H1 (cell line): Measurements from ENCODE around the gene TBX21. TPM values are rescaled to one million over a fixed set of nuclear protein-coding genes. Genes with fewer than 3 reads are reported as not detected.
A peak's percentile ranks its signal among the peaks of the same experiment; 100 is the strongest.

Experiments used
- CTCF ChIA-PET: fragments of 300-600 bp; sonication (Branson Sonifier 250); formaldehyde crosslinking; loops from one replicate; lab custom pipeline; 2021; ENCODE audit not compliant: partially characterized antibody; lab: Charles Lee
- POLR2A ChIA-PET: fragments of 300-600 bp; sonication (Branson Sonifier 250); formaldehyde crosslinking; loops from one replicate; lab custom pipeline; 2021; ENCODE audit warnings: inconsistent platforms; ENCODE audit not compliant: partially characterized antibody; lab: Charles Lee
- DNase-seq, 2 experiments: peaks; one replicate each; pipeline versions ENCODE4 v3.0.0 to v3.0.0-alpha.2; 2010 to 2022; ENCODE audit warnings: low spot score in 2 of 2, low read depth in 1 of 2, mixed read lengths in 1 of 2
- FAIRE-seq: peaks from 2 replicates; lab custom pipeline; 2011; peaks lifted over from hg19 to GRCh38; lab: Jason Lieb, UNC
- H2AFZ ChIP-seq: 2 replicates; pipeline ENCODE4 v1.8.1; 2012; ENCODE audit warnings: low read length, inconsistent platforms
- H2AK5ac ChIP-seq: 2 replicates; pipeline ENCODE4 v1.6.1; 2013; ENCODE audit warnings: low read depth, low read length
- H2BK120ac ChIP-seq: replicated peaks from 2 replicates; pipeline ENCODE3; 2013; ENCODE audit warnings: low read depth, low read length, inconsistent platforms
- H2BK12ac ChIP-seq: 2 replicates; pipeline ENCODE4 v1.6.1; 2013; ENCODE audit warnings: low read depth, low read length
- H2BK15ac ChIP-seq: 2 replicates; pipeline ENCODE4 v1.6.1; 2013; ENCODE audit warnings: low read length
- H2BK20ac ChIP-seq: 2 replicates; pipeline ENCODE4 v1.6.1; 2013; ENCODE audit warnings: low read length
- H2BK5ac ChIP-seq: 2 replicates; pipeline ENCODE4 v1.6.1; 2013; ENCODE audit warnings: low read depth, low read length
- H3K14ac ChIP-seq: 2 replicates; pipeline ENCODE4 v1.6.1; 2013; ENCODE audit warnings: inconsistent platforms; ENCODE audit not compliant: insufficient read length
- H3K18ac ChIP-seq: 2 replicates; pipeline ENCODE4 v1.6.1; 2013; ENCODE audit warnings: low read length; ENCODE audit errors: extremely low read depth
- H3K23ac ChIP-seq: 2 replicates; pipeline ENCODE4 v1.6.1; 2013; ENCODE audit warnings: inconsistent platforms; ENCODE audit not compliant: insufficient read length
- H3K23me2 ChIP-seq: 2 replicates; pipeline ENCODE4 v1.6.1; 2013; ENCODE audit warnings: low read depth, low read length
- H3K27ac ChIP-seq: 2 replicates; pipeline ENCODE4 v1.6.1; 2011; ENCODE audit warnings: low read depth, low read length, inconsistent platforms
- H3K27me3 ChIP-seq, 4 experiments: replicated peaks in 1 of 4; 1 replicate in 1 of 4; 2 replicates in 3 of 4; pipeline versions ENCODE4 v1.6.1 to v1.8.1; 2011 to 2013; ENCODE audit warnings: low read length in 3 of 4, mild to moderate bottlenecking in 3 of 4, inconsistent platforms in 2 of 4, mixed read lengths in 2 of 4, moderate library complexity in 1 of 4; ENCODE audit not compliant: control insufficient read depth in 3 of 4, insufficient read depth in 3 of 4; ENCODE audit errors: extremely low read depth in 1 of 4
- H3K36me3 ChIP-seq, 4 experiments: 2 replicates each; pipeline versions ENCODE4 v1.6.1 to v1.8.1; 2011 to 2013; ENCODE audit warnings: mild to moderate bottlenecking in 4 of 4, low read length in 3 of 4, moderate library complexity in 2 of 4, control low read depth in 1 of 4, inconsistent platforms in 1 of 4; ENCODE audit not compliant: insufficient read depth in 4 of 4, control insufficient read depth in 2 of 4
- H3K4ac ChIP-seq: replicated peaks from 2 replicates; pipeline ENCODE3; 2013; ENCODE audit warnings: low read length, low read depth, mixed read lengths, inconsistent platforms; ENCODE audit not compliant: insufficient read length
- H3K4me1 ChIP-seq, 4 experiments: replicated peaks in 1 of 4; 1 replicate in 1 of 4; 2 replicates in 3 of 4; pipeline versions ENCODE4 v1.6.1 to v1.8.1; 2011 to 2013; ENCODE audit warnings: low read length in 3 of 4, inconsistent platforms in 2 of 4, mixed read lengths in 1 of 4; ENCODE audit not compliant: insufficient read depth in 4 of 4, control insufficient read depth in 3 of 4
- H3K4me2 ChIP-seq, 2 experiments: 2 replicates each; pipeline versions ENCODE4 v1.6.1 to v1.8.1; 2011 to 2013; ENCODE audit warnings: low read depth in 2 of 2, low read length in 2 of 2, control low read depth in 1 of 2, inconsistent platforms in 1 of 2, mild to moderate bottlenecking in 1 of 2; ENCODE audit not compliant: insufficient read depth in 1 of 2
- H3K4me3 ChIP-seq, 4 experiments: fragments of 200-600, 300-600 bp in 1 of 4; sonication (generic), shearing (Covaris generic), sonication (Bioruptor Twin) in 1 of 4; 2 replicates each; pipeline versions ENCODE4 v1.5.1 to v1.8.1; 2011 to 2016; ENCODE audit warnings: low read length in 4 of 4, low read depth in 3 of 4, control low read depth in 2 of 4, inconsistent platforms in 2 of 4, mild to moderate bottlenecking in 2 of 4, mixed read lengths in 1 of 4, moderate library complexity in 1 of 4; ENCODE audit not compliant: insufficient read depth in 2 of 4; ENCODE audit errors: extremely low read depth in 1 of 4
- H3K56ac ChIP-seq: replicated peaks from 2 replicates; pipeline ENCODE3; 2013; ENCODE audit warnings: low read depth, mild to moderate bottlenecking, mixed read lengths, low read length, inconsistent platforms; ENCODE audit not compliant: insufficient read length
- H3K79me1 ChIP-seq: 2 replicates; pipeline ENCODE4 v1.6.1; 2013; ENCODE audit warnings: low read depth, low read length, control low read depth
- H3K79me2 ChIP-seq, 2 experiments: 2 replicates each; pipeline versions ENCODE4 v1.6.1 to v1.8.1; 2012 to 2013; ENCODE audit warnings: low read length in 2 of 2, mild to moderate bottlenecking in 2 of 2, inconsistent platforms in 1 of 2; ENCODE audit not compliant: insufficient read depth in 2 of 2, control insufficient read depth in 1 of 2
- H3K9ac ChIP-seq, 4 experiments: replicated peaks in 1 of 4; 1 replicate in 1 of 4; 2 replicates in 3 of 4; pipeline versions ENCODE4 v1.6.1 to v1.8.1; 2011 to 2013; ENCODE audit warnings: low read depth in 3 of 4, low read length in 3 of 4, control low read depth in 2 of 4, mild to moderate bottlenecking in 2 of 4, moderate library complexity in 2 of 4, inconsistent platforms in 1 of 4; ENCODE audit errors: extremely low read depth in 1 of 4
- H3K9me3 ChIP-seq, 2 experiments: 2 replicates each; pipeline versions ENCODE4 v1.6.1 to v1.8.1; 2012 to 2013; ENCODE audit warnings: mild to moderate bottlenecking in 2 of 2, moderate library complexity in 2 of 2, control low read depth in 1 of 2, inconsistent platforms in 1 of 2, low read depth in 1 of 2, low read length in 1 of 2, mixed read lengths in 1 of 2; ENCODE audit not compliant: insufficient read depth in 2 of 2
- H4K20me1 ChIP-seq, 2 experiments: replicated peaks in 1 of 2; 2 replicates each; pipeline versions ENCODE3 to v1.8.1; 2011 to 2013; ENCODE audit warnings: inconsistent platforms in 2 of 2, low read length in 2 of 2, mild to moderate bottlenecking in 1 of 2; ENCODE audit not compliant: insufficient read depth in 2 of 2, control insufficient read depth in 1 of 2
- H4K5ac ChIP-seq: 2 replicates; pipeline ENCODE4 v1.6.1; 2013; ENCODE audit warnings: low read length, low read depth, mixed read lengths, inconsistent platforms; ENCODE audit not compliant: insufficient read length
- H4K8ac ChIP-seq: 2 replicates; pipeline ENCODE4 v1.8.0; 2013; ENCODE audit warnings: mild to moderate bottlenecking, moderate library complexity, low read length, inconsistent platforms; ENCODE audit not compliant: insufficient read depth; ENCODE audit errors: extremely low read depth
- H4K91ac ChIP-seq: replicated peaks from 2 replicates; pipeline ENCODE3; 2013; ENCODE audit warnings: low read length, mixed read lengths, inconsistent platforms; ENCODE audit not compliant: insufficient read length
- ASH2L ChIP-seq: fragments of 200-600, 300-600 bp; sonication (generic); IDR thresholded peaks from one replicate; pipeline ENCODE4 v1.7.1; 2017; ENCODE audit warnings: low read length
- EP300 ChIP-seq, 2 experiments: IDR thresholded peaks; 1 replicate in 1 of 2; 2 replicates in 1 of 2; pipeline ENCODE4 v1.6.1; 2011 to 2012; ENCODE audit warnings: low read depth in 2 of 2, low read length in 2 of 2, mild to moderate bottlenecking in 2 of 2, borderline replicate concordance in 1 of 2, inconsistent platforms in 1 of 2, moderate library complexity in 1 of 2
- JUN ChIP-seq: IDR thresholded peaks from 2 replicates; pipeline ENCODE4 v1.6.1; 2011; ENCODE audit warnings: low read depth, mild to moderate bottlenecking, improper control_type of control experiment, low read length
- KDM1A ChIP-seq: fragments of 200-600, 300-600 bp; sonication (generic); IDR thresholded peaks from 2 replicates; pipeline ENCODE4 v1.7.1; 2016; ENCODE audit warnings: mild to moderate bottlenecking, low read length, borderline replicate concordance
- RAD21 ChIP-seq, 2 experiments: IDR thresholded peaks in 1 of 2; conservative IDR thresholded peaks in 1 of 2; 2 replicates each; pipeline ENCODE4 v1.6.1; 2011; ENCODE audit warnings: low read depth in 2 of 2, low read length in 2 of 2, improper control_type of control experiment in 1 of 2, inconsistent platforms in 1 of 2, mild to moderate bottlenecking in 1 of 2, moderate library complexity in 1 of 2
- WGBS, 2 experiments: shearing (Covaris generic) in 1 of 2; methylation state at CpG; one replicate each; pipeline versions ENCODE4 v1.1.6 to v1.1.7; 2013 to 2015; ENCODE audit warnings: low lambda C conversion rate in 2 of 2, mixed read lengths in 2 of 2, inconsistent platforms in 1 of 2, low coverage in 1 of 2, missing lambda C conversion rate in 1 of 2; ENCODE audit not compliant: insufficient replicate concordance in 2 of 2, insufficient coverage in 1 of 2, insufficient read length in 1 of 2; ENCODE audit errors: extremely low coverage in 1 of 2, missing lambda C conversion rate in 1 of 2; 5-methylcytosine and 5-hydroxymethylcytosine counted together
- polyA plus RNA-seq, 7 experiments: library from polyadenylated mRNA; depleted of rRNA in 3 of 7; stranded (reverse) in 5 of 7; unstranded in 2 of 7; fragments of >200 nt in 5 of 7; fragments of 200-250 nt in 2 of 7; gene quantifications; 1 replicate in 5 of 7; 2 replicates in 1 of 7; 4 replicates in 1 of 7; pipeline versions ENCODE4 v1.2.1 to v1.2.3, GENCODE V29; 2011 to 2013; ENCODE audit warnings: missing spikeins in 2 of 7, mixed read lengths in 2 of 7
- total RNA-seq: library from RNA; stranded (reverse); fragmentation: NEBNext Ultra II Directional; extraction: Animal tissue kit (Norgen Biotek cat#: 25700); gene quantifications from 2 replicates; pipeline ENCODE4 v1.2.1, GENCODE V29; 2021

The TBX21 gene
- total and polyA plus RNA-seq, 2 of the 8 experiments (the other 6 are each of a cell fraction or from before 2014, with no cell fraction given): not detected

DNA sequence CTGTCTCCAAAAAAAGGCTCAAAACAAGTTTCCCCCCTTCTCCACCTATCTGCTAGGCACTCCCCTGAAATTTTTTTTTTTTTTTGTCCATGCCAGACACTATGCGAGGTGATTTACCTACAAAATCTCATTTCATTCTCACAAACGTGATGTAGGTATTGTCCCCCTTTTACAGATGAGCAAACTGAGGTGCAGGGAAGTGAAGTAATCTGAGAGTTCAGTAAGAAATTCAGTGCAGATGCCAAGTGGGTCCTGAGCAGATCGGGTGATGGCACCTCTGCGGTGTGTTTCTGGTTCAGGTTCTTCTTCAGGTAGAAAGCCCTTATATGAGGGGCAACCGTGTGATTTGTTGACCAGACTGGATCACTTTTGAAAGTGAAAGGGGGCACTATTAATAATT is 29.4 kb upstream of the TBX21 start:
- no peak overlapping the region for H2AFZ ChIP-seq
- TF ChIP-seq EP300 (IDR thresholded peaks at IDR 0.05; ENCODE audit: borderline replicate concordance in 1 of 2, low read depth in 2 of 2, low read length in 2 of 2) (no peak), KDM1A (peak; percentile 53; the same call in 1 of the 2 replicates), RAD21 (IDR thresholded peaks at IDR 0.05 in 1 of 2, conservative IDR thresholded peaks at IDR 0.05 in 1 of 2; ENCODE audit: low read depth in 2 of 2, low read length in 2 of 2) (no peak), JUN (no peak), ASH2L (no peak)
- TF ChIP-seq, all 59 proteins: peak for 1
- 90% methylated on average over 5 of the region's 5 CpGs; no CpG with 5 or more reads in 1 of the 2 experiments for WGBS, 2 experiments
- no peak overlapping the region for H2BK5ac ChIP-seq
- H2AK5ac ChIP-seq: no peak overlapping the region
- peaks cover 0 to 2% of the 10 kb centered on the region in 2 experiments for H4K20me1 ChIP-seq
- no peak overlapping the region for H4K8ac ChIP-seq
- H3K4me3 ChIP-seq: no peak overlapping the region
- no peak overlapping the region for H2BK12ac ChIP-seq
- H2BK15ac ChIP-seq: no peak overlapping the region
- no peak overlapping the region for H2BK120ac ChIP-seq
- peaks cover 0 to 6% (median 2%) of the 10 kb centered on the region in 4 experiments; a peak in 3 of 7 replicates for H3K27me3 ChIP-seq
- no peak overlapping the region for H3K4me2 ChIP-seq
- DNase-seq: no peak
- no peak overlapping the region for H3K27ac ChIP-seq
- no peaks in the 10 kb centered on the region for H3K36me3 ChIP-seq
- H4K5ac ChIP-seq: no peak overlapping the region
- H3K79me1 ChIP-seq: no peaks in the 10 kb centered on the region
- FAIRE-seq: no peak
- H3K4me1 ChIP-seq: peaks cover 0 to 3% (median 0%) of the 10 kb centered on the region in 4 experiments; a peak in 2 of 7 replicates
- no peak overlapping the region for H3K18ac ChIP-seq
- no peak overlapping the region for H3K9ac ChIP-seq
- ChIA-PET CTCF (interaction anchor here (0.9 to 19.8 kb wide), 4 partner anchors 14 to 98 kb away, joined by 3 to 441 read pairs (median 4); partner anchors contain the start of gene TBX21), POLR2A (interaction anchor here (1.2 to 2.3 kb wide), 3 partner anchors 11 to 16 kb away, joined by 4 to 6 read pairs (median 5); no protein-coding TSS in a partner anchor)
- H3K79me2 ChIP-seq: no peaks in the 10 kb centered on the region
- H3K23me2 ChIP-seq: no peaks in the 10 kb centered on the region; the same call in 1 of the 2 replicates
- H2BK20ac ChIP-seq: no peak overlapping the region
- H3K9me3 ChIP-seq: no peaks in the 10 kb centered on the region
- no peak overlapping the region for H3K56ac ChIP-seq
- H3K4ac ChIP-seq: no peak overlapping the region
- H4K91ac ChIP-seq: no peak overlapping the region
- no peak overlapping the region for H3K14ac ChIP-seq
- H3K23ac ChIP-seq: no peak overlapping the region
